ENCODE results near the gene TMUB2. TPM values are rescaled to one million over a fixed set of nuclear protein-coding genes. Genes with fewer than 3 reads are reported as not detected.

Gene TMUB2
- total RNA-seq, 1 donor from 2014 or later: 27.9 TPM

DNA sequence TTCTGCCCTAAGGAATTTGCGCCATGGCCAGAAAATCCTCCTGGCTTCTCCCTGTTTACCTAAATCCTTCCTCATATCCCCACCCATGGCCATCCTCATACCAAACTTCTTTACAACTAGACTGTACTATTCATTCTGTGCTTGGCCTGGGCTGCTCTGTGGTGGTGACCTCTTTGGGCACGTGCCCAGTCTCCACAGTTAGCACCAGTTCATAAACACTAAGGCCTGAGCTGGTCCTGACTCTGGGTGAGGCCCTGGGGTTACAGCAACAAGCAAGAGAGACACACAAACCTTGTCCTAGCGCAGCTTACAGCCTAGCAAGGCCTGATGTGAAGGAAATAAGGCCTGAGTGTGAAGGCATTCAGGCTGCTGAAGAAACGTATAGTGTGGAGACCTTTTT, 16.0 kb downstream of the TMUB2 start:
- intact Hi-C loops (cut with DNase I): no loop called here

DNA sequence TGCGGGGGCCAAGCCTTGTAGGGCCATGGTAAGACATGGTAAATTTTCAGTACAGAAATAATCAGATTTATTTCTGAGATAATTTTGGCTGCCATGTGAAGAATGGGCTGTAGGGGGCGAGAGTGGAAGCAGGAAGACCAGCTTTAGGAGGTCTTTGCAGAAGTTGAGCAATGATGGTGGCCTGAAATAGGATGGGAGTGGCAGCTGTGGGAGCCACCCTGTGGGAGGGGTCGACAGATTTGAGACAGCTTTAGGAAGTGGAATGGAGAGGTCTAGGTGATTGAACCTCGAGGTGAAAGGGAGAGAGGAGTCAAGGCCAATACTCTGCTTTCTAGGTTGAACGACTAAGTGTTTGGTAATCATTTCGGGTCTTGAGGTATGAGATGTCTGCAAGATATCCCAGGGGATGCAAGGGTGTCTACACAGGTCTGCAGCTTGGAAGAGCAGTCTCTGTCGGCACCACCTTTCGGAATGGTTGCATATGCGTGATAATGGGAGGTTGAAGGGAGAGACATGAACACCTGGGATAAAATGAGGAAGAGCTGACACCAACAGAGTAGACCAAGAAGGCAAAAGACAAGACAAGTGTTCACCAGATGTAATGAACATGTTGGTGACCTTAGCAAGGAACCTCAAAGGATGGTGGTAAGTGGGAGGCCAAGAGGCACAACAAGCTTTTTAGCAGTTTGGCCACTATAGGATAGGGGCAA, 17.1 kb downstream of the TMUB2 start:
- intact Hi-C loops (cut with DNase I): no loop called here
- Histone ChIP-seq H3K9me3 (no peaks in the 10 kb centered on the region), H3K27ac (no peak overlapping the region), H3K4me1 (peaks cover 0 to 5% of the 10 kb centered on the region in 2 donors), H3K27me3 (no peaks in the 10 kb centered on the region), H3K36me3 (peaks cover 13 to 24% of the 10 kb centered on the region in 2 donors), H3K4me3 (no peak overlapping the region)
- TF ChIP-seq, protein P1, sequence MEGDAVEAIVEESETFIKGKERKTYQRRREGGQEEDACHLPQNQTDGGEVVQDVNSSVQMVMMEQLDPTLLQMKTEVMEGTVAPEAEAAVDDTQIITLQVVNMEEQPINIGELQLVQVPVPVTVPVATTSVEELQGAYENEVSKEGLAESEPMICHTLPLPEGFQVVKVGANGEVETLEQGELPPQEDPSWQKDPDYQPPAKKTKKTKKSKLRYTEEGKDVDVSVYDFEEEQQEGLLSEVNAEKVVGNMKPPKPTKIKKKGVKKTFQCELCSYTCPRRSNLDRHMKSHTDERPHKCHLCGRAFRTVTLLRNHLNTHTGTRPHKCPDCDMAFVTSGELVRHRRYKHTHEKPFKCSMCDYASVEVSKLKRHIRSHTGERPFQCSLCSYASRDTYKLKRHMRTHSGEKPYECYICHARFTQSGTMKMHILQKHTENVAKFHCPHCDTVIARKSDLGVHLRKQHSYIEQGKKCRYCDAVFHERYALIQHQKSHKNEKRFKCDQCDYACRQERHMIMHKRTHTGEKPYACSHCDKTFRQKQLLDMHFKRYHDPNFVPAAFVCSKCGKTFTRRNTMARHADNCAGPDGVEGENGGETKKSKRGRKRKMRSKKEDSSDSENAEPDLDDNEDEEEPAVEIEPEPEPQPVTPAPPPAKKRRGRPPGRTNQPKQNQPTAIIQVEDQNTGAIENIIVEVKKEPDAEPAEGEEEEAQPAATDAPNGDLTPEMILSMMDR (IDR thresholded peaks at IDR 0.05): peak; percentile 28 to 51 (median 43)
- DNase-seq (ENCODE audit: low spot score in 2 of 2): no peak

More for the DNA sequence above, 16.0 kb downstream of the TMUB2 start:
- peaks cover 0 to 11% of the 10 kb centered on the region in 2 donors for H3K4me1 ChIP-seq
- TF ChIP-seq, protein P1 (IDR thresholded peaks at IDR 0.05): no peak
- no peaks in the 10 kb centered on the region for H3K9me3 ChIP-seq
- H3K27me3 ChIP-seq: no peaks in the 10 kb centered on the region
- H3K4me3 ChIP-seq: no peak overlapping the region
- H3K27ac ChIP-seq: no peak overlapping the region
- DNase-seq (ENCODE audit: low spot score in 2 of 2): no peak
- H3K36me3 ChIP-seq: peaks cover 5 to 13% of the 10 kb centered on the region in 2 donors

GRCh38 chr17:44204441-44204882, 17.7 kb downstream of the TMUB2 start:
- H3K4me1 ChIP-seq: peaks cover 0 to 5% of the 10 kb centered on the region in 2 donors
- intact Hi-C loops (cut with DNase I): no loop called here

DNA sequence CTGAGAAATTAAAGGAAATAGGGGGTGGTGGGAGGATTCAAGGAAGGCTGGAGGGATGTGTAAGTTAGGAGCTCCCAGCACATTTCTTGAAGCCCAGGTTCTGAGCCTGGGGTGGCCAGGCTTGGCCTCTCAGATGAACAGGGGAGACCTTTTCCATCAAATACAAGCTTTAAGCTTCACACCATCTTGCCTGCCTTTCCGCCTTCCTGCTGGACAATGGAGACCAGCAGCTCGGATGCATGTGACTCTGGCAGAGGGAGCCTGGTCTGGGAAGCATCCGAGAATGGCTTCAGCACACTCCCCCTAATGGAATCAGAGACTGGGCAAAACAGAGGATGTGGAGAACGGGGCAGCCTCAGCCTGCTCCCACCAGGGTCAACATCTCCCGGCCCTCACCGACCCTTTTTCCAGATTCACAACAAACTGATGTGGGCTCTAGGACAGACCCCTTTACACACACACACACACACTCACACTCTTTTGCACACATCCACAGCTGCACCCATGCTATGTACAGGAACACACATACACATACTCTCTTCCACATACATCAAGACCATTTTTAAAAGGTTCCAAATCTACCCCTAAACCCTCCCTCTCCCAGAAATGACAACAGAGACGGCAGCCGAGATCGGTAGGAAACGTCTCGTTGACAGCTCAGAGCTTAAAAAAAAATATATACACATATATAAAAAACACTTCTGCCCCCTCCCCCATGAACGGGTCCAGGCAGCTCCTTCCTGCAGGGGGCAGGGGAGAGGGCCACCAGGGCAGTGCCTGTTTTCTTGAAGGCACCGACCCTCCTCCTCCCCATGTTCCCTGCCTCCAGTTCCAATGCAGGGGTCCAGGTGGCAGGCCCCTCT, 19.4 kb downstream of the TMUB2 start:
- peak overlapping the region in 1 of 2 donors; percentile 7 for H3K27ac ChIP-seq
- peaks cover 31 to 43% of the 10 kb centered on the region in 2 donors for H3K36me3 ChIP-seq
- H3K9me3 ChIP-seq: no peaks in the 10 kb centered on the region
- intact Hi-C loops (cut with DNase I): no loop called here
- TF ChIP-seq, protein P1 (IDR thresholded peaks at IDR 0.05): no peak
- no peaks in the 10 kb centered on the region for H3K27me3 ChIP-seq
- no peak overlapping the region for H3K4me3 ChIP-seq
- DNase-seq (ENCODE audit: low spot score in 2 of 2): no peak
- peaks cover 0 to 9% of the 10 kb centered on the region in 2 donors for H3K4me1 ChIP-seq

More at GRCh38 chr17:44204441-44204882, 17.7 kb downstream of the TMUB2 start:
- TF ChIP-seq, protein P1 (IDR thresholded peaks at IDR 0.05): no peak
- Histone ChIP-seq H3K4me3 (no peak overlapping the region), H3K36me3 (peaks cover 19 to 30% of the 10 kb centered on the region in 2 donors), H3K27ac (no peak overlapping the region), H3K27me3 (no peaks in the 10 kb centered on the region), H3K9me3 (no peaks in the 10 kb centered on the region)
- no peak for DNase-seq (ENCODE audit: low spot score in 2 of 2)

DNA sequence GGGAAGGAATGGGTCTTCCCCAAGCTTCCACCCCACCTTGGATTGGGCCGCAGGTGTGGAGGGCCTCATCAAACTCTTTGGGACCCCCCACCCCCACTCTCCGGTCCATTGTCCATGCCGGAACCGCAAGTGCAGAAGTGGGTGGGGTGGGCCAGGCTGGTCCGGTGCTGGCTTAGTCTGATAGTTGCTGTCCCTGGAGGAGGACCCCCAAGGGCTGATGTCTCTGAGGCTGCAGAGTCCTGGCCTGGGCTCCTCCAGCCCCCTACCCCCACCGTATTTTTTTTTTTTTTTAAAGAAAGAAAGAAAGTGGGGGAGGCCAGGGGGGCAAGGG, 20.0 kb downstream of the TMUB2 start:
- Histone ChIP-seq H3K27me3 (no peaks in the 10 kb centered on the region), H3K4me1 (peaks cover 0 to 9% of the 10 kb centered on the region in 2 donors), H3K36me3 (peaks cover 36 to 49% of the 10 kb centered on the region in 2 donors), H3K9me3 (no peaks in the 10 kb centered on the region), H3K4me3 (no peak overlapping the region), H3K27ac (no peak overlapping the region)
- DNase-seq (ENCODE audit: low spot score in 2 of 2): no peak
- intact Hi-C loops (cut with DNase I): no loop called here
- TF ChIP-seq, protein P1 (IDR thresholded peaks at IDR 0.05): no peak
